NCI-H128 (cell line): Measurements from ENCODE around the gene SCYGR8.
"Not testable (repeated sequence)": the region's sequence is repeated elsewhere in the genome, so short reads cannot be mapped to it uniquely, and the experiment has no call there.

Source experiments
- DNase-seq: peaks from one replicate; lab custom pipeline; 2025; ENCODE audit not compliant: unreplicated experiment; lab: John Stamatoyannopoulos, UW

Gene SCYGR8, protein sequence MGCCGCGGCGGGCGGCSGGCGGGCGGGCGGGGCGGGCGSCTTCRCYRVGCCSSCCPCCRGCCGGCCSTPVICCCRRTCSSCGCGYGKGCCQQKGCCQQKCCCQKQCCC

DNA sequence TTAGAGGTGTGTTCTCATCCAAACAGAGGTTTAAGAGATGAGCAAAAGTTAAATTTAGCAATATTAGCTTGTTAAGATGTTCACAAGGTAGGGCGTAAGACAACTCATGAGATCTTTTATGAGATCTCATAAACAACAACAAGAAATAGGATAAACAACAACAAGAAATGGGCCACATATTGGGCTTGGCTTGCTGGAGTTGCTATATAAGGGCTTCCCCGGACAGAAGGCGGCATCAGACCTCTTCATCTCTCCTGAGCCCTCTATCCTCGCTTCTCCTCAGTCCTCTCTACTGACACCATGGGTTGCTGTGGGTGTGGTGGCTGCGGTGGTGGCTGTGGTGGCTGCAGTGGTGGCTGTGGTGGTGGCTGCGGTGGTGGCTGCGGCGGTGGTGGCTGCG, at the start of gene SCYGR8:
SCYGR8 (plus strand) TSS at position 301 of the 400 bp plus-strand sequence; CDS start at position 301, 0 bp downstream.
- no peak for DNase-seq

- no peak for DNase-seq
Observed at GRCh38 chr2:227696990-227697679, 48.6 kb upstream of the SCYGR8 start.

DNA sequence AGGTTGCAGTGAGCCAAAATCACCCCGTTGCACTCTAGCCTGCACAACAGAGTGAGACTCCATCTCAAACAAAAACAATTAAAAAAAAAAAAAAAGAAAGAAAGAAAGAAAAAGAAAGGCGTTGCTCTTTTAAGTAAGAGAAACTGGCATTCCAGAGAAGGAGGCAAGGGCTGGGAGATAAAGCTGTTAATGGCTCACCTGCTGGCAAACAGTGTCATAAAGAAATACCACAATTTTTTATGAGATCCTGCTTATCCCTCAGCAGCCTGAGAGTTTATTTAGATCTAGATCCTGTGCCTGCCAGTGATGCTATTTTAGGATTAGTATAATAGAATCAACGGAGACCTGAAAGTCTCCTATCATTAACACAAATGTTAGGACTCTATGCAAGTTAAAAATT, 44.1 kb upstream of the SCYGR8 start:
- DNase-seq: no peak

GRCh38 chr2:227703280-227703732, 42.4 kb upstream of the SCYGR8 start:
- no peak for DNase-seq

DNA sequence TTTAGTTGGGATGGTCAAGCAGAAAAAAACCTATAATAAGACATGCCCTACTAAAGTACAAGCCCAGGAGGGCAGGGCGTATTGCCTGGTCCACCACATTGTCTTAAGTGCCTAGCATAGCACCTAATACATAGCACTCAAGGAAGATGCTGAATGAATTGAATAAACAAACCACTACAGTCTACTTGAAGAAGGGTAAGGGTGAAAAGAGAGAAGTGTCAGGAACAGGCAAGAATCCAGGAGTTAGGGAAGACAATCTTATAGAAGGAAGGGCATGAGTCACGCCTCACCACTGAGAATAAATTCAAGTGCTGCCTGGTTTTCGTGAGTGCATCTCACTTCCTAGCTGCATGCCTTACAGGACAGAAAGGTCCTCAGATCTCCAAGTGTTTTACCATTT, 41.7 kb upstream of the SCYGR8 start:
- no peak for DNase-seq

DNA sequence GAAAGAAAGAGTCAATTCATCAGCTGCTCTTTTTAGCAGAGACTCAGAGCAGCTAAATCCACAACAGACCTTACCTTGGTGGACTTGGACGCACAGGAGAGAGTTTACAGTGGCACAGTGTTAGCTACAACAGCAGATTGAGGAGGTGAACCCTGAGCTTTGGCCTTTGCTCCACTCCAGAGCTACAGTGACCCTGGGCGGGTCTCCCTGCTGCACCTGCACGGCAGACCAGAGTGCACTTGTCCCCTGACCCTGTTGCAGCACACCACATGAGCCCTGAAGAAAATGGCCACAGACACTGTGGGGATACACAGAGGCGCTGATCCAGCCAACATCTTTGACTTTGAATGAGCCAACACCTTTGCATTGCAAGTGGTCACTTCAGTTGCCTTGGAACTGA, 38.8 kb upstream of the SCYGR8 start:
- no peak for DNase-seq

DNA sequence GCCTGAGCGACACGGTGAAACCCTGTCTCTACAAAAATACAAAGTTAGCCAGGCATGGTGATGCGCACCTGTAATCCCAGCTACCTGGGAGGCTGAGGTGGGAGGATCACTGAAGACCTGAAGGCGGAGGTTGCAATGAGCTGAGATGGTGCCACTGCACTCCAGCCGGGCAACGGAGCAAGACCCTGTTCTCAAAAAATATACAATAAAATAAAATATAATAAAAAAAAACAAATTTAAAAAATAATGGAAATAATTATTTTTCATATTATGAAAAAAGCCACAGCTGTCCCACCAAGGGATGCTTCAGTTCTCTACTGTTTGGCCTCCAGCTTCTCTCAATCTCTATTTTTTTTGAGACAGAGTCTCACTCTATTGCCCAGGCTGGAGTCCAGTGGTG, 38.3 kb upstream of the SCYGR8 start:
- DNase-seq: no peak

- no peak for DNase-seq
Observed at GRCh38 chr2:227710986-227711385, 34.7 kb upstream of the SCYGR8 start.

DNA sequence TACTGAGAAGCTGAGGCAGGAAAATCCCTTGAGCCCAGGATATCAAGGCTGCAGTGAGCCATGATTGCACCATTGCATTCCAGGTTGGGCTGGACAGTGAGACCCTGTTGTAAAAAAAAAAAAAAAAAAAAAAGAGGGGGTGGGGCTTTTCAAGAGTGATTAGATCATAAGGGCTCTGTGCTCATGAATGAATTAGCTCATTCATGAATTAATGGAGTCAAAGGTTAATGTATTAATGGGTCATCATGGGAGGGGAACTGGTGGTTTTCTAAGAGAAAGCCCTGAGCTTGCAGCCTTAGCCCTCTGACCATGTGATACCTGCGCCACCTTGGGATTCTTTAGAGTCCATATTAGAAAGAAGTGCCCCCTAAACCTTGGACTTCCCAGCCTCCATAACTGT, 32.4 kb upstream of the SCYGR8 start:
- no peak for DNase-seq

DNA sequence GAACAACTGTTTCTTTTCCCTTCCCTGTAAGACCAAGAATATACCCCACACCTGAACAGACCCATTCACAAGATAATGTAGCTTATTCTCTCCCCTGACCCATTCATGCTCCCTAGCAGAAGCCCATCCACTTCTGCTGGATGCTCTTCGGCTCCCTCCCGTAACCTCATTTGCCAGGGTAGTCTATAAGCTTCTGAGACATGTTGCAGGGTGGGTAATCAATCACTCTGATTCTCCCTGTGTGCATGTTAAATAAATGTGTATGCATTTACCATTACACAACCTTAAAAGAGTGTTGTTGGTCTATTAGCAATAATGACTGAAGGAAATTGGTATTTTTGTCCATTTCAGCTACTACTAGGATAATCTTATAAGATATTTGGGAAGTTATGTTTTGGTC, 29.2 kb upstream of the SCYGR8 start:
- DNase-seq: no peak

DNA sequence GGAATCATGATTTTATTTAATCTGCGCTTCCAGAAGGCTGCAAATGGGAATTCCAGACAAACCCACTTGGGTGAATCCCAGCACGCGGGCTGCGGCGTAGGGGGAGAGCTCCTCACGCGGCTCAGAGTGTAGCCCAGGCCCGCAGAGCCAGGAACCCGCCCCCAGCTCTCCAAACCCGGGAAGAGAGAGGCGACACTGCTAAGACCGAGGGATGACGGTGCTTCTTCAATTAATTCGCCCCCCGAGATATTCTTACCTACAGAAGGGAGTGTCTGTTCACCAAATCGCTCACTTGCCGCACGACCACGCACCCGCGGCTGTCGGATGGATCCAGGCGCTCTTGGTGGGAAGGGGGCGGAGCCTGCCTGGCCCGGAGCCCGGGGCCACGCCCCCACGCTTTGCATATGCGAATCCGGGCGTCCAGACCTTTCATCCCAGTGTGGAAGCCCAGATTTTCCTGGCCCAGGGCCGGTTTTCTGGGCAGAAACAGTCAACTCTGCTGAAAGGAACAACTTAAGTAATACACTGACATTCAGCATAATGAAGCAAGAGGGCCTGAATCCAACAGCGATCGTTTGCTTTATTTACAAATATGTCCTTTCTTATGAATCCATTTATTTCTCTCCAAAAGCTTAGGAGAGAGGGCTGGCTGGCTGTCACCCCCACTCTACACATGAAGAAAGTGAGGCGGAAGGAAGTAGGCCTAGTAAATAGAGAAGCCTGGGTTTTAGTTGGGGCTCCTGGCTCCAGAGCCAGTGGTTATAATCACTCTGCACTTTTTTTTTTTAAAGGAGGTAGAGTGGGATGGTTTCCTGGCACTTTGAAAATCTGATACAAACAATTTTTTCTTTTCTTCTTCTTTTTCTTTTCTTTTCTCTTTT, 27.8 kb upstream of the SCYGR8 start, which contains the start of gene SLC19A3:
SLC19A3 (minus strand) TSS at position 342 of the 881 bp plus-strand sequence. CDS start 15,710 bp downstream, outside the sequence.
- no peak for DNase-seq

DNA sequence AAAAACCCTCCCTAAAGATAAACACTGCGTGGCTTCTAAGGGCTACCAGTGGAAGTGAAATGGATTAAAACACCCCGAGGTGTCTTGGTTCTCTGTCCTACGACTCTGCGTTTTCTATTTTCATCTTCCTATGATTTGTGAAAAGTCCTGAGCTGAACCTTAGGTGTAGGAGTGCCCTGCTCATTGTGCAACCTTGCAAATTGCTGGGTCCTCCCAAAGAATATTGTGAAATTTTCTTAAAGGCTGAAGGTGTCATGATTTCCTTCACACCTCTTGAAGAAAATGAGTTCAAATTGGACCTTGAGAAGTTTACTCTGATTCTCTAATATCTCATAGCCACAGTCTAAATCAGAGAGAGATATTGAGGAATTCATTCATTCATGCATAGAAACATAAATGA, 26.1 kb upstream of the SCYGR8 start:
- no peak for DNase-seq

GRCh38 chr2:227720680-227721079, 25.0 kb upstream of the SCYGR8 start:
- no peak for DNase-seq

DNA sequence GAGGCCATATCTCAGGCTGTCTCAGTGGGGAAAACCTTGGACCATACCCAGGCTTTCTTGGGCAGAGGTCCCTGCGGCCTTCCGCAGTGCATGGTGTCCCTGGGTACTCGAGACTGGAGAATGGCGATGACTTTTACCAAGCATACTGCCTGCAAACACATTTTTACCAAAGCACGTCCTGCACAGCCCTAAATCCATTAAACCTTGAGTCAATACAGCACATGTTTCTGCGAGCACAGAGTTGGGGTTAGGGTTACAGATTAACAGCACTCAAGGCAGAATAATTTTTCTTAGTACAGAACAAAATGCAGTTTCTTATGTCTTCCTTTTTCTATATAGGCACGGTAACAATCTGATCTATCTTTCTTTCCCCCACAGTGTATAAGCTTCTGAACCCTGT, 22.9 kb upstream of the SCYGR8 start:
- DNase-seq: not testable (repeated sequence)

GRCh38 chr2:227724394-227725039, 21.2 kb upstream of the SCYGR8 start, which contains the start of gene SCYGR6:
TSS of gene SCYGR6 (minus strand) at chr2:227724757. CDS start at chr2:227724757, 0 bp downstream.
- DNase-seq: no peak

GRCh38 chr2:227728035-227728434, 17.7 kb upstream of the SCYGR8 start, which contains the start of gene SCYGR7:
TSS of gene SCYGR7 (plus strand) at chr2:227728335. CDS start at chr2:227728335, 0 bp downstream.
- no peak for DNase-seq

DNA sequence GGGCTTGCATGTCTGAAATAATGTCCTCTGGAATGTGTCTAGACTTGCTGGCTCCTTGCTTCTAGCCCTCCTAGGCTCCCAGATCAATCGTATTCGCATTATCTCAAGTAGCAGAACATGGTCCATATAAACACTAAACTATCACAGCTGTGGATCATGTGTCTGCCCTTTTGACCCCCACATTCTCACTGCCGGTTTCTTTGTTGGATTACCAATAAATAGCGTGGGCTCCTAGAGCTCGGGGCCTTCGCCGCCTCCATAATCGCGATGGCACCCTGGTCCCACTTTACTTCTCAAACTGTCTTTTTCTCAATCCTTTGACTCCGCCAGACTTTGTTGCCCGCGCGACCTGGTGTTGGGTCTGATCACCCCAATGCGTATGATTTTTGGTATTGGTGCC, 6.3 kb upstream of the SCYGR8 start:
- no peak for DNase-seq

GRCh38 chr2:227740705-227741104, 5.0 kb upstream of the SCYGR8 start:
- not testable (repeated sequence) for DNase-seq

DNA sequence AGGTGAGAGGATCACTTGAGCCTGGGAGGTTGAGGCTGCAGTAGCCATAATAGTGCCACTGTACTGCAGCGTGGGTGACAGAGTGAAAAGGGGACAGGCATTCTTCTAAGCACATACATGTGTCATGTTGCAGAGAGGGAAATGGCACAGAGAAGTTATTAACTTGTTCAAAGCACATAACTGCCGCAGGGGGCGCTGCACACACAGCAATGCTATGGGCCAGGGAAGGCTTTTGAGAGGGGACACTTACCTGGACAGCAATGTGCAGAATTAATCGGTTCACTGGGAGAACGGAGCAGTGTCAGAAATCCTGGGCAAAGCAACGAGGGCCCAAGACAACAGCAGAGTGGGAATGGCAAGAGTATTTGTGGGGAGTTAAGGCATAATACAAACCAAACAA, 2.4 kb downstream of the SCYGR8 start:
- no peak for DNase-seq

GRCh38 chr2:227756261-227756660, 10.6 kb downstream of the SCYGR8 start:
- DNase-seq: not testable (repeated sequence)
